ENCODE measurements around the gene PAQR8.

Gene PAQR8, protein sequence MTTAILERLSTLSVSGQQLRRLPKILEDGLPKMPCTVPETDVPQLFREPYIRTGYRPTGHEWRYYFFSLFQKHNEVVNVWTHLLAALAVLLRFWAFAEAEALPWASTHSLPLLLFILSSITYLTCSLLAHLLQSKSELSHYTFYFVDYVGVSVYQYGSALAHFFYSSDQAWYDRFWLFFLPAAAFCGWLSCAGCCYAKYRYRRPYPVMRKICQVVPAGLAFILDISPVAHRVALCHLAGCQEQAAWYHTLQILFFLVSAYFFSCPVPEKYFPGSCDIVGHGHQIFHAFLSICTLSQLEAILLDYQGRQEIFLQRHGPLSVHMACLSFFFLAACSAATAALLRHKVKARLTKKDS

DNA sequence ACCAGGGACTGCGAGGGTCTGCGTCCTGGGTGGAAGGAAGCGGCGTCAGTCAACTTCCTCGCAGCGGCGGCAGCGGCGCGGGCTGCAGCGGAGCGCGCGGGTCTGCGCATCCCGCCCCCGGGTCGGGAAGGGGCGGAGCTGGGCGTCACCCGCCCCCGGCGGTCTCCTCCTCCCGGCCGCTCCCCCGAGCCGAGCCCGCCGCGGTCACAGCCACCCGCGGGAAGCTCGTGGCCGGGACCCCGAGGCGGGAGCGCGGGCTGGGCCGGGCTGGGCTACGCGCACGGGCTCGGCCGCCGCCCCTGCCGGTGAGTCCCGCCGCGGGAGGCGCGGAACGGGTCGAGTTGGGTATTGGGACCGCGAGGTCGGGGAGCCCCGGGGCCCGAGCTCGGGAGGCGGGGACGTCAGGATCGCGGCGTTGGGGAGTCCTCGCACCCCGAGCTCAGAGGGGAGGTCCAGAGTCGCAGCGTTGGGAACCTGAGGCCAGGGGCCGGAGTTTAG, at the start of gene PAQR8:
Gene PAQR8, plus strand, starts transcription at position 207 of the 498 bp plus-strand sequence. CDS start 41,063 bp downstream, outside the sequence.
- POLR2A ChIA-PET (ENCODE audit: low non-redundant PET): interaction anchor here (1.0 kb wide), 1 partner anchor 77 kb away, joined by 3 read pairs; the partner anchor contains the start of gene MCM3
- CTCF ChIA-PET: interaction anchor here (0.8 kb wide), 1 partner anchor 11 kb away, joined by 3 read pairs; no protein-coding TSS in a partner anchor
- TF ChIP-seq, protein P1, sequence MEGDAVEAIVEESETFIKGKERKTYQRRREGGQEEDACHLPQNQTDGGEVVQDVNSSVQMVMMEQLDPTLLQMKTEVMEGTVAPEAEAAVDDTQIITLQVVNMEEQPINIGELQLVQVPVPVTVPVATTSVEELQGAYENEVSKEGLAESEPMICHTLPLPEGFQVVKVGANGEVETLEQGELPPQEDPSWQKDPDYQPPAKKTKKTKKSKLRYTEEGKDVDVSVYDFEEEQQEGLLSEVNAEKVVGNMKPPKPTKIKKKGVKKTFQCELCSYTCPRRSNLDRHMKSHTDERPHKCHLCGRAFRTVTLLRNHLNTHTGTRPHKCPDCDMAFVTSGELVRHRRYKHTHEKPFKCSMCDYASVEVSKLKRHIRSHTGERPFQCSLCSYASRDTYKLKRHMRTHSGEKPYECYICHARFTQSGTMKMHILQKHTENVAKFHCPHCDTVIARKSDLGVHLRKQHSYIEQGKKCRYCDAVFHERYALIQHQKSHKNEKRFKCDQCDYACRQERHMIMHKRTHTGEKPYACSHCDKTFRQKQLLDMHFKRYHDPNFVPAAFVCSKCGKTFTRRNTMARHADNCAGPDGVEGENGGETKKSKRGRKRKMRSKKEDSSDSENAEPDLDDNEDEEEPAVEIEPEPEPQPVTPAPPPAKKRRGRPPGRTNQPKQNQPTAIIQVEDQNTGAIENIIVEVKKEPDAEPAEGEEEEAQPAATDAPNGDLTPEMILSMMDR (conservative IDR thresholded peaks at IDR 0.05; ENCODE audit: low read depth): no peak
- H3K27ac ChIP-seq: peak within 1 kb of the TSS; percentile 62
- DNase-seq (ENCODE audit: low spot score): peak; percentile 80

DNA sequence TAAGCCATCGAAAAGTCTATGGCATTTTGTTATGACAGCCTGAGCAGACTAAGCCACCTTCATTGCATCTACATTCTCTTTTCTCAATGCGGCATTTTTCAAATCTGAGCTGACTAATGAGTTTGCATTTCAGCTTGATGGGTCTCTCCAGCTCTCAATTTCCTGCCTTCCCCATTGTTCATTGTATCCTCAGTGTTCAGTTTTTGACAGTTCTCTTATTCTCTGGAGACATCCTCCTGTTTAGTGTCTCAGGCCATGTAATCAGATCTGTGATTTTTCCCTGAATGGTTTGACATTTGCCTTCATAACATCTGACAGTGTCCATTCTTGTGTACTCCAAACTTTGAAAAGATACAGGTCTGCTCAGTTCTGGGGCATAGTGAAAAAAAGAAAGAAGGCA, 49.5 kb upstream of the PAQR8 start:
- ChIA-PET POLR2A (ENCODE audit: low non-redundant PET) (no interaction called here), CTCF (no interaction called here)
- H3K27ac ChIP-seq: no peak overlapping the region
- DNase-seq (ENCODE audit: low spot score): no peak
- TF ChIP-seq, protein P1 (conservative IDR thresholded peaks at IDR 0.05; ENCODE audit: low read depth): no peak

DNA sequence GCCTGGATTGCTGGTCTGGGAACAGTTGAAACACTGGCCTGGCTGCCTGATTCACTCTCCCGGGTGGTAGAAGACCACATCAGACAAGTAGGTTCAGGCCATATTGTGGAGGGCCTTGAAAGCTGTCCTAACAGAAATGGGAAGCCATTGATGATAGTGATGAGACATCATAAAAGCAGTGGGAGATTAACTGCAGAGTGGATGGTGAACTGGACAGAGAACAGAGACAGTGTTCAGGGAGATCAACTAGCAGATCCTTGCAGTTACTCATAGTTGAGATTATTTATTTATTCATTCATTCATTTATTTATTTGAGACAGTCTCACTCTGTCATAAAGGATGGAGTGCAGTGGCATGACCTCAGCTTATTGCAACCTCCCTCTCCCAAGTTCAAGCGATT, 47.2 kb upstream of the PAQR8 start:
- ChIA-PET CTCF (no interaction called here), POLR2A (ENCODE audit: low non-redundant PET) (no interaction called here)
- H3K27ac ChIP-seq: no peak overlapping the region
- no peak for DNase-seq (ENCODE audit: low spot score)
- TF ChIP-seq, protein P1 (conservative IDR thresholded peaks at IDR 0.05; ENCODE audit: low read depth): no peak

DNA sequence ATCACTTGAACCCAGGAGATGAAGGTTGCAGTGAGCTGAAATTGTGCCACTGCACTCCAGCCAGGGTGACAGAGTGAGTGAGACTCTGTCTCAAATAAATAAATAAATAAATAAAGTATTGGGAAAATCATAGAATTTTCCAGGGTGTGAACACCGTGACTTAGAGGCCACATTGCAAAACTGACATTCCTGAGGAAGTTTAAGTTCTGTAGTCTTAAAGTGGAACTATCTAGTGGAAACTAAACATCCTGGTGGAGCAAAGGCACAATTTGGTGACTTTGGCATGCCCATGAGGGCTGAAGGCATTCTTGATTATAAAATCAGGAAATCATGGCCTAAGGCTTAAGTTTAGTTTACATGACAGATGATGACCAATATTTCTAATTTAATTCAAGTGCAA, 44.7 kb upstream of the PAQR8 start:
- CTCF ChIA-PET: interaction anchor here (1.2 kb wide), 1 partner anchor 73 kb away, joined by 5 read pairs; no protein-coding TSS in a partner anchor
- H3K27ac ChIP-seq: no peak overlapping the region
- TF ChIP-seq, protein P1 (conservative IDR thresholded peaks at IDR 0.05; ENCODE audit: low read depth): no peak
- POLR2A ChIA-PET (ENCODE audit: low non-redundant PET): no interaction called here
- no peak for DNase-seq (ENCODE audit: low spot score)

DNA sequence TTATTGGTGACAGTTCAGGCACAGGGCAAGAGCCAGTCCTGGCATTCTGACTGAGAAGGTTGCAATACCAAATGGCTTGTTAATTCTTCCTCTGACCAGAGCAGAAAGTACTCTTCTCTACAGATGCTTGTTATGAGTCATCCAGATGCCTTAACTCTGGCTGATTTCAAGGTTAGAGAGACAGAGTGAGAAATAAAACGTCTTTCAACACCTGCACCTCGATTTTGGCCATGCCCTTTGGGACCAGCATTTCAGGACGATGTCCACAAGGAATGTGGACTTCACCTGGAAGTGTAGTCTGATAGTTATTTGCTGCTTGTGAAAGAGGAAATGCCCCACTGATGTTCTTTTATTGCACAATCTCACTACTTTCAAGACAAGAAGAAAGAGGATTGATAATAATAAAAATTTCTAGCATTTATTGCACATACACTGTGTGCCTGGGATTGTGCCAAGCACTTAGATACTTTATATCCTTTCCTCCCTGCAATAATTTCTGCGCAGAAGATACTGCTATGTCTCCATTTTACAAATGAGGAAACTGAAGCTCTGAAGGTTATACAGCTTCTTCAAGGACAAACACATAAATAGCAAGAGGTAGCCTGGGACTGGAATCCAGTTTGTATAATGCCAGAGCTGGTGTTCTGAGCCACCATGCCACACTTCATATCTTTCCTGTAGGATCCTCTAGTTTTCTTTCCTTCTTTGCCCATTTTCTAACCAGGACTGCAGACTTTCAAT, 43.9 kb upstream of the PAQR8 start:
- DNase-seq (ENCODE audit: low spot score): peak; percentile 35
- no peak overlapping the region for H3K27ac ChIP-seq
- TF ChIP-seq, protein P1 (conservative IDR thresholded peaks at IDR 0.05; ENCODE audit: low read depth): no peak
- POLR2A ChIA-PET (ENCODE audit: low non-redundant PET): no interaction called here
- CTCF ChIA-PET: no interaction called here

DNA sequence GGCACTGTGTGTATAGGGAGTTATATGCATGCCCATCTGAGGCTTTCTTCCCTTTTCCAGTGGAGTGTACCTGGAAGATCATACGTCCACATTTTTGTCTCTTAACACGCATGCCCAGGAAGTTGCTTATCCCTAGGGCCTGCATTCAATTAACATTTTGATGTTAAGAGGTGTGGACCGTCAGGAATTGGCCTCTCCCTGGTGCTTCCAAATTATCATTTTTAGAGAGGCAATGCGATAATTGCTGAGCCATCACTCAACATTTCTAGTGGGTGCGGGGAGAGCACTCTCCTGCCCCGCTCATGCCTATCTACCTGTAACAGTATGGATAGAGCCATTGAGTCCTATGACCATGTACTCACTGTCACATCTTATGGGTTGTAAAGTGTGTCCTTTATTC, 37.8 kb upstream of the PAQR8 start:
- TF ChIP-seq, protein P1 (conservative IDR thresholded peaks at IDR 0.05; ENCODE audit: low read depth): no peak
- ChIA-PET POLR2A (ENCODE audit: low non-redundant PET) (no interaction called here), CTCF (interaction anchor here (0.6 kb wide), 1 partner anchor 334 kb away, joined by 4 read pairs; no protein-coding TSS in a partner anchor)
- H3K27ac ChIP-seq: no peak overlapping the region
- DNase-seq (ENCODE audit: low spot score): no peak

Data from RWPE1 (cell line).